Transverse colon (tissue), 4 donors: Measurements from ENCODE around the gene ZNF619. TPM values are rescaled to one million over a fixed set of nuclear protein-coding genes. Genes with fewer than 3 reads are reported as not detected.
"Not testable (repeated sequence)": the region's sequence is repeated elsewhere in the genome, so short reads cannot be mapped to it uniquely, and the experiment has no call there.

ENCODE experiments used
- DNase-seq: peaks from one replicate; pipeline ENCODE4 v3.0.0-alpha.2; 2019
- H3K27ac ChIP-seq, 4 donors: fragments of 200-600 bp; sonication (generic); 2 replicates each; pipeline ENCODE4 v1.5.1; 2016 to 2018; ENCODE audit warnings: inconsistent platforms in 4 of 4
- H3K27me3 ChIP-seq: fragments of 200-600 bp; sonication (generic); 2 replicates; pipeline ENCODE4 v1.5.1; 2017; ENCODE audit warnings: inconsistent platforms
- H3K36me3 ChIP-seq, 4 donors: fragments of 200-600 bp; sonication (generic); 2 replicates each; pipeline ENCODE4 v1.5.1; 2017 to 2019; ENCODE audit warnings: inconsistent platforms in 4 of 4
- H3K4me1 ChIP-seq, 4 donors: fragments of 200-600 bp; sonication (generic); 2 replicates each; pipeline ENCODE4 v1.5.1; 2017 to 2020; ENCODE audit warnings: inconsistent platforms in 4 of 4
- H3K4me3 ChIP-seq, 4 donors: fragments of 200-600 bp; sonication (generic); 1 replicate in 1 of 4; 2 replicates in 3 of 4; pipeline versions ENCODE4 v1.5.1 to v1.6.1; 2017 to 2019; ENCODE audit warnings: inconsistent platforms in 4 of 4
- H3K9me3 ChIP-seq, 2 donors: fragments of 200-600 bp; sonication (generic); 2 replicates each; pipeline ENCODE4 v1.5.1; 2017 to 2019; ENCODE audit warnings: inconsistent platforms in 2 of 2
- EP300 ChIP-seq: sonication (generic); formaldehyde crosslinking; IDR thresholded peaks from one replicate; pipeline ENCODE4 v1.6.1; 2017; ENCODE audit warnings: antibody characterized with exemption, low read depth
- POLR2A ChIP-seq: fragments of 450-650 bp; IDR thresholded peaks from one replicate; pipeline ENCODE4 v1.6.1; 2016; ENCODE audit warnings: antibody characterized with exemption, mild to moderate bottlenecking, moderate library complexity
- POLR2AphosphoS5 ChIP-seq, 3 donors: sonication (generic); formaldehyde crosslinking; IDR thresholded peaks; one replicate each; pipeline ENCODE4 v1.6.1; 2016; ENCODE audit warnings: antibody characterized with exemption in 3 of 3
- WGBS, 2 donors: methylation state at CpG; one replicate each; pipeline ENCODE4 v1.1.5; 2018; ENCODE audit warnings: low coverage in 1 of 2; 5-methylcytosine and 5-hydroxymethylcytosine counted together
- in situ Hi-C, 4 donors: fragments of 200-750 bp; cut with MboI; loops; one replicate each; pipeline versions ENCODE4 v1.15.0 to v1.15.1; 2017; ENCODE audit warnings: low sequenced_read_pairs in 3 of 4, low pct_ligation_motif_present in 1 of 4, low pct_unique_long_range_greater_than_20kb in 1 of 4
- intact Hi-C: fragments of 100-400 bp; cut with DNase I; formaldehyde crosslinking; loops from one replicate; pipeline ENCODE4 v1.15.1; 2023; ENCODE audit warnings: low total_unique reads
- total RNA-seq, 4 donors: library from RNA; depleted of rRNA; stranded (reverse); fragments of >200 nt; gene quantifications; one replicate each; pipeline ENCODE4 v1.1.0, GENCODE V29; 2016
- TF ChIP-seq, protein P1 (sequence below), 5 experiments: fragments of 200-600 bp in 3 of 5; fragments of 450-650 bp in 2 of 5; sonication (generic) in 3 of 5; IDR thresholded peaks; 1 replicate in 2 of 5; 2 replicates in 3 of 5; pipeline ENCODE4 v1.5.1; 2016 to 2017; ENCODE audit warnings: antibody characterized with exemption in 5 of 5, inconsistent platforms in 3 of 5, mild to moderate bottlenecking in 2 of 5, moderate library complexity in 1 of 5

ZNF619 gene
- total RNA-seq, 4 donors from 2014 or later: 2.0 to 7.9 (median 4.8) TPM

- in situ Hi-C loops (no loop called here), intact Hi-C loops (no loop called here)
- Histone ChIP-seq H3K36me3 (peaks cover 0 to 30% (median 10%) of the 10 kb centered on the region in 4 donors), H3K27me3 (no peaks in the 10 kb centered on the region), H3K4me1 (peaks cover 23 to 44% (median 33%) of the 10 kb centered on the region in 4 donors), H3K4me3 (peak overlapping the region; percentile 64 to 97 (median 78)), H3K9me3 (no peaks in the 10 kb centered on the region), H3K27ac (peak overlapping the region; percentile 89 to 92 (median 90))
- WGBS, 2 donors: 50 to 64% methylated on average over 9 to 29 of the region's 29 CpGs
- TF ChIP-seq POLR2A: no peak
- no peak for TF ChIP-seq EP300
- TF ChIP-seq, protein P1, sequence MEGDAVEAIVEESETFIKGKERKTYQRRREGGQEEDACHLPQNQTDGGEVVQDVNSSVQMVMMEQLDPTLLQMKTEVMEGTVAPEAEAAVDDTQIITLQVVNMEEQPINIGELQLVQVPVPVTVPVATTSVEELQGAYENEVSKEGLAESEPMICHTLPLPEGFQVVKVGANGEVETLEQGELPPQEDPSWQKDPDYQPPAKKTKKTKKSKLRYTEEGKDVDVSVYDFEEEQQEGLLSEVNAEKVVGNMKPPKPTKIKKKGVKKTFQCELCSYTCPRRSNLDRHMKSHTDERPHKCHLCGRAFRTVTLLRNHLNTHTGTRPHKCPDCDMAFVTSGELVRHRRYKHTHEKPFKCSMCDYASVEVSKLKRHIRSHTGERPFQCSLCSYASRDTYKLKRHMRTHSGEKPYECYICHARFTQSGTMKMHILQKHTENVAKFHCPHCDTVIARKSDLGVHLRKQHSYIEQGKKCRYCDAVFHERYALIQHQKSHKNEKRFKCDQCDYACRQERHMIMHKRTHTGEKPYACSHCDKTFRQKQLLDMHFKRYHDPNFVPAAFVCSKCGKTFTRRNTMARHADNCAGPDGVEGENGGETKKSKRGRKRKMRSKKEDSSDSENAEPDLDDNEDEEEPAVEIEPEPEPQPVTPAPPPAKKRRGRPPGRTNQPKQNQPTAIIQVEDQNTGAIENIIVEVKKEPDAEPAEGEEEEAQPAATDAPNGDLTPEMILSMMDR (IDR thresholded peaks at IDR 0.05): no peak
- TF ChIP-seq POLR2AphosphoS5 (IDR thresholded peaks at IDR 0.05): no peak
- no peak for DNase-seq
These were observed 20.5 kb upstream of the ZNF619 start for GRCh38 chr3:40456279-40456939.

DNA sequence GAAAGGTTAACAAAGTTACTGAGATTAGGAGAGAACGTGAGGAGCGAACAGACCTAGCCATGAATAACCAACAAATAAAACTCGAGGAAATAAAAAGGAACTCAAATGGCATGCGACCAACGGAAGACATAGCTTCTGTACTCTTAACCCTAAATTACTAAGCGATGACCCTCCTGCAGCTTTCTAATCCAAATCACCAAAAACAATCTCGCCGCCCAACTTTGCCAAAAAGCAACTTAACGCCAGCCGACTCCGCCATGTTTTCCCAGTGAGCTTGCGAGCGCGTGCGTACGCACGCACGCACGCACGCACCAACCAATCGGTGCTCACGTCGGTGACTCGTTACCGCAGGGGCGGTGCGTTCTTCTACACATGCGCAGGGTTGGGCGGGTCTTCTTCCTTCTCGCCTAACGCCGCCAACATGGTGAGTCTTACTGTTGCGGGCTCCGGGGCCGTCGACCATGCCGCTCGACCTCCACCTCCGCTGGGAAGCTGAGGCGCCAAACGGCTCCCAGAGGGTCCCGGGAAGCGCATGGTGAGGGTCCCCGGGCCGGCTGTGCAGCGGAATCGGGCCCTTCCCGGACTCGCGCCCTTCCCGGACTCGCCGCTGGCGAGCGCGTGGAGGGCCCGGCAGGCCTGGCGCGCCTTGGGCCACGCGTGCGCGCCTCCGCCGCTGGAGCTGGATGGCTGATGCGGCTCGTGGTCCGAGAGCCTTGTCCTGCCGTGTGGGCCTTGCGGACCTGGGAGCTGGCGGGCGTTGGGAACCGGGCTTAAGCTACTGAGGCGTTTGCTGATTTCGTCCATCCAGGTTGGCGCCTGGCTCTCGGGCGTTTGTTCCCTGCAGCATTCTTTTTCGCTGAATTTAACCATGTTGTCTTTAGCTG lies 19.7 kb upstream of the ZNF619 start, which contains the start of gene RPL14:
RPL14 (plus strand) TSS at position 400 of the 884 bp plus-strand sequence; CDS start at position 533, 133 bp downstream.
- H3K4me1 ChIP-seq: peaks cover 20 to 39% (median 30%) of the 10 kb centered on the region in 4 donors
- no peaks in the 10 kb centered on the region for H3K9me3 ChIP-seq
- peak within 1 kb of the TSS; percentile 64 to 97 (median 78) for H3K4me3 ChIP-seq
- peak; percentile 97 for DNase-seq
- peaks cover 0 to 38% (median 13%) of the 10 kb centered on the region in 4 donors for H3K36me3 ChIP-seq
- H3K27me3 ChIP-seq: no peaks in the 10 kb centered on the region
- intact Hi-C loops: no loop called here
- 0% methylated on average over 2 to 74 of the region's 79 CpGs for WGBS, 2 donors
- H3K27ac ChIP-seq: peak within 1 kb of the TSS; percentile 89 to 92 (median 90)
- in situ Hi-C loops: no loop called here
- TF ChIP-seq POLR2AphosphoS5 (IDR thresholded peaks at IDR 0.05): peak; percentile 97 to 99 (median 98)
- TF ChIP-seq EP300: no peak
- TF ChIP-seq POLR2A: peak; percentile 96
- TF ChIP-seq, protein P1 (IDR thresholded peaks at IDR 0.05): no peak

GRCh38 chr3:40458473-40458872 lies 18.4 kb upstream of the ZNF619 start:
- no peaks in the 10 kb centered on the region for H3K27me3 ChIP-seq
- intact Hi-C loops (no loop called here), in situ Hi-C loops (no loop called here)
- H3K36me3 ChIP-seq: peaks cover 0 to 48% (median 20%) of the 10 kb centered on the region in 4 donors
- H3K9me3 ChIP-seq: no peaks in the 10 kb centered on the region
- no peak for DNase-seq
- WGBS, 2 donors: 71 to 83% methylated on average over 3 to 4 of the region's 4 CpGs
- TF ChIP-seq POLR2A (no peak), POLR2AphosphoS5 (IDR thresholded peaks at IDR 0.05) (no peak), EP300 (no peak)
- TF ChIP-seq, protein P1 (IDR thresholded peaks at IDR 0.05): no peak
- peaks cover 16 to 32% (median 25%) of the 10 kb centered on the region in 4 donors for H3K4me1 ChIP-seq
- peak overlapping the region in 2 of 4 donors; percentile 89 to 90 for H3K27ac ChIP-seq
- H3K4me3 ChIP-seq: peak overlapping the region in 2 of 4 donors; percentile 87 to 97

- in situ Hi-C loops: loop anchor here in 1 of 4 donors (10.0 kb wide), 1 partner anchor 64 kb away; the partner anchor contains the start of gene ZNF621
- intact Hi-C loops, H3K27me3 ChIP-seq, H3K9me3 ChIP-seq, DNase-seq, H3K4me3 ChIP-seq, H3K27ac ChIP-seq: not testable (repeated sequence)
- peaks cover 10 to 23% (median 21%) of the 10 kb centered on the region in 4 donors for H3K4me1 ChIP-seq
- H3K36me3 ChIP-seq: peaks cover 0 to 54% (median 23%) of the 10 kb centered on the region in 4 donors
- 69 to 80% methylated on average over 4 to 6 of the region's 6 CpGs for WGBS, 2 donors
These were observed 16.4 kb upstream of the ZNF619 start for GRCh38 chr3:40460481-40460880.
